ENCODE data around the gene JAM3.

Gene JAM3

DNA sequence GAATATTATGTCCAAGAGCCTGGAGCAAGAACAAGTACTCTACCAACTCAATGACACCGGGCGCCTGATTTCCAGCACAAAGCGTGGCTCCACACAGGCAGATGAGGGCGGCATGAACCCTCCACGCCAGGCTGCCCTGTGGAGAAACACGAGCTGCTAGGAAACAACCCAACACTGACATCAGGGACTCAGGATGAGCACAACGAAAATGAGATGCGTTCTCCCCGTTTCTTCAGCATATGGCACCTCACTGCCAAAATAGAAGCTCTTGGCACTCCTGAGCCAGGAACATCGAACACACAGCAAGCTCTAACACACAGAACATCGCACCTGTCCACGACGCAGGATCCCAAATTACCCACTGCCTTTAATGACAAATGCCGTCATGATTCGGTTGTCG is 86.6 kb downstream of the JAM3 start:
- no peaks in the 10 kb centered on the region for H3K4me1 ChIP-seq (ENCODE audit: control insufficient read depth, insufficient read depth, low read length)
- H3K4me2 ChIP-seq (ENCODE audit: low read length): no peak overlapping the region
- H3K9me3 ChIP-seq (replicated peaks; ENCODE audit: low read length): no peaks in the 10 kb centered on the region
- peaks cover 61% of the 10 kb centered on the region for H3K36me3 ChIP-seq (ENCODE audit: insufficient read depth, low read length)
- no peaks in the 10 kb centered on the region for H3K27me3 ChIP-seq (ENCODE audit: control insufficient read depth, insufficient read depth, low read length)
- no peak overlapping the region for H3K9ac ChIP-seq (ENCODE audit: low read depth, low read length)
- H3K4me3 ChIP-seq (ENCODE audit: low read length): no peak overlapping the region

DNA sequence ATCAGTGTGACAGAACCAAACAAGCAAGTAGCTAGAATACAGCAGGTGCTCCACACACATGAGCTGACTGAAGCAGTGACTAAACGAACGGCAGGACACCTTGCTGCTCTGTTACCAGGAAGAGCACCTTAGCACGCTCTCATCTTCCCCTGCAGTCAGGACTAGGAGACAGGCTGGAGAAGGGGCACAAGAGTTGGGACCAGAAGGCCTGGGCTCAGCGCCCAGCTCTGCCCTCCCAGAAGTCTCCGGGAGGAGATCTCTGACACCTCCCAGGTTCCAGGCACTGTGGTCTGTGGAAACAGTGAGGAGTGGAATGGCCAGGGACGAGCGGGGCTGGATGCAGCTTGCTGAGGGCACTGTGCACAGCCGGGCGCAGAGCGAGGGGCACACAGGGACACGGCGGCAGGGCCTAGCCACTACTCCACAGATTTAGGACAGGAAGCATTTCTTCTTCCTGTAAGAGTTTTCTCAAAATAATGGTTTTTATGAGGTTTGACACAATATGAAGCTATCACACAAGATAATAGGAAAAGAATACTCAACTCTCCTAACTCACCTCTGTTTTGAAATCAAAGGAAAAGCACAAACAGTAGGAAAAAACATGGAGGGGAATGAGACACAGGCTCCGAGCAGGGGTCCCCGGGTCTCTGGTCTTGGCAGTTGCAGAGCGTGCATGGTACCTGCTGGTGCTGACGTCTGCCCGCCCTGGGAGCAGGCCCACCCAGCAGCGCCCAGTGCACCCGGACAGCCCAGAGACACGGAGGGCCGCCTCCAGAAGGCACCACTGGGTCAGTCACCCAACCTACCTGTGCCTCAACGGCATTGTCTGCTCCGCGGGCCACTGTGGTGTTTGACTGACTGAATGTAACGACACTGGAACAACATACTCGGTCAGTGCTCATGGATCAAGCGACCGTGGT is 87.3 kb downstream of the JAM3 start:
- no peaks in the 10 kb centered on the region for H3K9me3 ChIP-seq (replicated peaks; ENCODE audit: low read length)
- no peaks in the 10 kb centered on the region for H3K4me1 ChIP-seq (ENCODE audit: control insufficient read depth, insufficient read depth, low read length)
- no peak overlapping the region for H3K4me2 ChIP-seq (ENCODE audit: low read length)
- no peaks in the 10 kb centered on the region for H3K27me3 ChIP-seq (ENCODE audit: control insufficient read depth, insufficient read depth, low read length)
- H3K4me3 ChIP-seq (ENCODE audit: low read length): no peak overlapping the region
- no peak overlapping the region for H3K9ac ChIP-seq (ENCODE audit: low read depth, low read length)
- peaks cover 56% of the 10 kb centered on the region for H3K36me3 ChIP-seq (ENCODE audit: insufficient read depth, low read length)

DNA sequence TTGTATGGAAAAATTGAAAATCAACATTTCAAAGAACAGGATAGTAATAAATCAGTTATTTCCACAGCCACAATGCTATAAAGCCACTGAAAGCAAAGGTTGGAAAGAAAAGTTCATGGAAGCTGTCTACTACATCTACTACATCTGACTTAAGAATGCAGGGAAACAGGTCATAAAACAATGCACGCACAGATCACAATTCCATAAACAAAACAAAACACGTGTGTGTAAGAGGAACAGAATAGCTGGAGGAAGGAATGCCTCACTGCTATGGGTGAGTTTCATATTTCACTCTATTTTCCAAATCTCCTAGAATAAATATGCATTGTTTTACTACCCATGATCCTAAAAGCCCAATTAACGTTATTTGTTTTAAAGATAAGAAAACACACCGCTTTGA is 88.6 kb downstream of the JAM3 start:
- no peak overlapping the region for H3K4me2 ChIP-seq (ENCODE audit: low read length)
- peaks cover 50% of the 10 kb centered on the region for H3K36me3 ChIP-seq (ENCODE audit: insufficient read depth, low read length)
- H3K4me1 ChIP-seq (ENCODE audit: control insufficient read depth, insufficient read depth, low read length): no peaks in the 10 kb centered on the region
- H3K27me3 ChIP-seq (ENCODE audit: control insufficient read depth, insufficient read depth, low read length): no peaks in the 10 kb centered on the region
- no peaks in the 10 kb centered on the region for H3K9me3 ChIP-seq (replicated peaks; ENCODE audit: low read length)
- no peak overlapping the region for H3K4me3 ChIP-seq (ENCODE audit: low read length)
- no peak overlapping the region for H3K9ac ChIP-seq (ENCODE audit: low read depth, low read length)

DNA sequence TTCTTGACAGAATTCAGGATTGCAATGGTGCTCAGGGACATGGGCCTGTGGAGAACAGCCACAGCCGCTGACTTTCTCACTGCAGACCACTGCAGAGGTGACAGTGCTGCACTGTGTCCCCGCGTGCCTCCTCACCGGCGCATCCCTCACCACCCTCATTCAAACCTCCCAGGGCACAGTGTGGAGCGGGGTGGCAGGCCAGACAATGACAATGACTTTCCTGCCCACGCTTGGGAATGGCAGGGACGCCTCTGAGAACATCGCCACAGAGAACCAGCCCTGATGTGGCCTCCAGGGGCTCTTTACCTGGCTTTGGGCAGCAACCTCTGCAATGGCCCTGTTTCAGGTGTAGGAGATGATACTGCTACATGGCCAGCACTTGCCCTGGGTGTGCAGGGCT is 89.2 kb downstream of the JAM3 start:
- Histone ChIP-seq H3K27me3 (ENCODE audit: control insufficient read depth, insufficient read depth, low read length) (no peaks in the 10 kb centered on the region), H3K4me3 (ENCODE audit: low read length) (no peak overlapping the region), H3K36me3 (ENCODE audit: insufficient read depth, low read length) (peaks cover 53% of the 10 kb centered on the region)

DNA sequence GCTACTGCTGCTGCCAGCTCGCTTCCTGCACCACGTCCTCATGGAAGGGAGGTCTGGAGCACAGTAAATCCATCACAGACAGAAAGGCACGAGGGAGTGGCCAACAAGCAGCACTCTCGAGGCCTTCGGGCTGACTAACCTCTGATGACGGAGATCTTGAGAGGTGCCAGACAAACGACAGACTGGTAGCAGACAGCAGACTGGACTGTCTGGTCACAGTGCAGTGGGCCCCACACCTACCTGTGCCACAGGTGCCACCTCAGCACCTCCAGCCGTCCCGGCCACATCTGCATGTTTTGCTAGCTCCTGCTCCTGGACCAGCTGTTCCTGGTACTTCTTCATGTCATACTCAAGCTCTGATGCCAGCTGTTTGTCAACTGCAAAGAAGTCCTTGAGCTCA is 90.8 kb downstream of the JAM3 start:
- no peak overlapping the region for H3K4me2 ChIP-seq (ENCODE audit: low read length)
- H3K9ac ChIP-seq (ENCODE audit: low read depth, low read length): no peak overlapping the region
- H3K36me3 ChIP-seq (ENCODE audit: insufficient read depth, low read length): peaks cover 44% of the 10 kb centered on the region
- H3K27me3 ChIP-seq (ENCODE audit: control insufficient read depth, insufficient read depth, low read length): no peaks in the 10 kb centered on the region
- no peaks in the 10 kb centered on the region for H3K9me3 ChIP-seq (replicated peaks; ENCODE audit: low read length)
- H3K4me1 ChIP-seq (ENCODE audit: control insufficient read depth, insufficient read depth, low read length): no peaks in the 10 kb centered on the region
- no peak overlapping the region for H3K4me3 ChIP-seq (ENCODE audit: low read length)

More for the DNA sequence above, 89.2 kb downstream of the JAM3 start:
- H3K4me2 ChIP-seq (ENCODE audit: low read length): no peak overlapping the region
- no peaks in the 10 kb centered on the region for H3K4me1 ChIP-seq (ENCODE audit: control insufficient read depth, insufficient read depth, low read length)
- H3K9ac ChIP-seq (ENCODE audit: low read depth, low read length): no peak overlapping the region
- H3K9me3 ChIP-seq (replicated peaks; ENCODE audit: low read length): no peaks in the 10 kb centered on the region

DNA sequence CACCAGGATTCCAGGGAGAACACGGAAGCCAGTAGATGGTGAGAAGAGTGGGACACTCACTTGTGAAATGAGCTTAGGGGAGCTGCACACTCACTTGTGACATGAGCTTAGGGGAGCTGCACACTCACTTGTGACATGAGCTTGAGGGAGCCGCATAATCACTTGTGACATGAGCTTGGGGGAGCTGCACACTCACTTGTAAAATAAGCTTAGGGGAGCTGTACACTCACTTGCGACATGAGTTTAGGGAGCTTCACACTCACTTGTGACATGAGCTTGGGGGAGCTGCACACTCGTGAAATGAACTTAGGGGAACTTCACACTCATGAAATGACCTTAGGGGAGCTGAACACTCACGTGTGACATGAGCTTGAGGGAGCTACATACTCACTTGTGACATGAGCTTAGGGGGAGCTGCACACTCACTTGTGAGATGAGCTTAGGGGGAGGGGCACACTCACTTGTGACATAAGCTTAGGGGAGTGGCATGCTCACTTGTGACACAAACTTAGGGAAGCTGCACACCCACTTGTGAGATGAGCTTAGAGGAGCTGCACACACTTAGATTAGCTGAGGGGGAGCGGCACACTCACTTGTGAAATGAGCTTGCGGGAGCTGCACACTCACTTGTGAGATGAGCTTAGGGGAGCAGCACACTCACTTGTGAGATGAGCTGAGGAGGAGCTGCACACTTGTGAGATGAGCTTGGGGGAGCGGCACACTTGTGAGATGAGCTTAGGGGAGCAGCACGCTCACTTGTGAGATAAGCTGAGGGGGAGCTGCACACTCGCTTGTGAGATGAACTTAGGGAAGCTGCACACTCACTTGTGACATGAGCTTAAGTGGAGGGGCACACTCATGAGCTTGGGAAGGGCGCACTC is 95.9 kb downstream of the JAM3 start:
- H3K9ac ChIP-seq (ENCODE audit: low read depth, low read length): no peak overlapping the region
- no peaks in the 10 kb centered on the region for H3K4me1 ChIP-seq (ENCODE audit: control insufficient read depth, insufficient read depth, low read length)
- H3K36me3 ChIP-seq (ENCODE audit: insufficient read depth, low read length): peaks cover 34% of the 10 kb centered on the region
- H3K27me3 ChIP-seq (ENCODE audit: control insufficient read depth, insufficient read depth, low read length): no peaks in the 10 kb centered on the region
- H3K4me2 ChIP-seq (ENCODE audit: low read length): no peak overlapping the region
- H3K4me3 ChIP-seq (ENCODE audit: low read length): no peak overlapping the region
- no peaks in the 10 kb centered on the region for H3K9me3 ChIP-seq (replicated peaks; ENCODE audit: low read length)

DNA sequence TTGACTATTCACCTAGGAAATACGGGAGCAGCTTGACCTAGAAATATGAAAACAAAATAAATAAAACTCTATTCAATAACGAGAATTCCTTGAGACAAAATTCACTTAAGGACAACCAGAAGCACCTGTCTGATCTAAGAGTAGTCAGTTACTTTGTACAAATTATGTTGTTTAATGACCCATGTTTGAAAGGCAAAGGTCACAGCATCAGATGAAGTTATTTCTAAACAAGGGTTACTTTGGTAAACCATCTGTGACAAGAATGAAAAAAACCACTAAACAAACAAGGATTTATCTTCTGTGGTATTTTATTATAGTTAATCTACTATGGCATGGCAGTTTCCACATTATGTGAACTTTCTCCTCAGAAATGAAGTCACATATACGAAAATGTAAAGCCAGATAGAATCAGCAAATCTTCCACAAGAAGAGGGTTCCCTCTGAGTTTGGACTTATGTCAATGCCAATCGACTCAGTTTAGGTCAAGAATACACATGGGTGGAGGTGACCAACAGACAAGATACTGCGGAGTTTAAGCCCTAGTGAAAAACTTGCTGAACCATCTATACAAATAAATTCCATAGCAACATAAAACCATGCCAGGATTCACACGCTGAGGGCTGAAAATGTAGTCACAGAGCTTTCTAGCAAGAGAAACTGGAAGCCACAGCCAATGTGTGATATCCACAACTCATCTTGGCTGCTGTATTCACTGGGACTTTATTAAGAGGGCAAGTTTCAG is 101.5 kb downstream of the JAM3 start:
- H3K4me1 ChIP-seq (ENCODE audit: control insufficient read depth, insufficient read depth, low read length): no peaks in the 10 kb centered on the region
- no peaks in the 10 kb centered on the region for H3K9me3 ChIP-seq (replicated peaks; ENCODE audit: low read length)
- no peak overlapping the region for H3K9ac ChIP-seq (ENCODE audit: low read depth, low read length)
- no peak overlapping the region for H3K4me3 ChIP-seq (ENCODE audit: low read length)
- no peak overlapping the region for H3K4me2 ChIP-seq (ENCODE audit: low read length)
- no peaks in the 10 kb centered on the region for H3K27me3 ChIP-seq (ENCODE audit: control insufficient read depth, insufficient read depth, low read length)
- peaks cover 36% of the 10 kb centered on the region for H3K36me3 ChIP-seq (ENCODE audit: insufficient read depth, low read length)

DNA sequence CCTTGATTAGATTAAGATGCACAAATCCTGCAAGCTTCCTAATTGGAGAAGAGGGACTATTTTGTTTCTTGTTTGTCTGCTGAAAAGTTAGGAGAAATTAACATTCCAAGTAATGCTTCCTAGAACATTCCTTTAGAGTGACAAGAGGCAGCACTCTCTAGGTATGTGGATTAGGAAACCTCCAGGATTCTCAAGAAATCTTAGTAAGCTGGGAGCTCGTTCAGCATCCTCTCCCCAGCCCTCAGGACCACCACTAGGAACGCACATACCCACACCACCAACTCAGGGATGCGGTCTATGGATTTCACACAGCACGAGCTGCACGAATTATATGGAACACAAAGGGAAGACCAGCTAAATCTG is 102.0 kb downstream of the JAM3 start:
- Histone ChIP-seq H3K4me2 (ENCODE audit: low read length) (no peak overlapping the region), H3K4me3 (ENCODE audit: low read length) (no peak overlapping the region), H3K9ac (ENCODE audit: low read depth, low read length) (no peak overlapping the region), H3K9me3 (replicated peaks; ENCODE audit: low read length) (no peaks in the 10 kb centered on the region), H3K27me3 (ENCODE audit: control insufficient read depth, insufficient read depth, low read length) (no peaks in the 10 kb centered on the region), H3K4me1 (ENCODE audit: control insufficient read depth, insufficient read depth, low read length) (no peaks in the 10 kb centered on the region), H3K36me3 (ENCODE audit: insufficient read depth, low read length) (peaks cover 41% of the 10 kb centered on the region)

DNA sequence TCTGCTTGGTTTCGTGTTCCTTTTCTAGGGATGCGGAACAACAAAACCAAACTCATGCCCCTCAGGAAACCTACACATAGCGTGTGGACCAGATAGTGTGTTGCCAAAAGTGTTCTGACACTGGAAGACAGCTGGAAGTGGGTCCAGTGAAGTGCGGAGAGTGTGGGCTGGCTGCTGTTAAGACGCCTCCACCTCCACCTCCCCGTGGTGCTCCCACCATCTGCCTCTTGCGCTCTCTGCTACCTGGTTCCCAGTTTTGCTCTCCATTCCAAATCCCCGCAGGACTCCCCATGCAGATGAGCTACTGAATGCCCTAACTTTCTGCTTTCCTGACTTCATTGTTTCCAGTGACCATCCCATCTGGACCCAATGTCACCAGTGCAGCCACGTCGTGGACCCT is 103.1 kb downstream of the JAM3 start:
- H3K9ac ChIP-seq (ENCODE audit: low read depth, low read length): no peak overlapping the region
- H3K36me3 ChIP-seq (ENCODE audit: insufficient read depth, low read length): peaks cover 51% of the 10 kb centered on the region
- no peaks in the 10 kb centered on the region for H3K9me3 ChIP-seq (replicated peaks; ENCODE audit: low read length)
- no peak overlapping the region for H3K4me2 ChIP-seq (ENCODE audit: low read length)
- no peak overlapping the region for H3K4me3 ChIP-seq (ENCODE audit: low read length)
- H3K4me1 ChIP-seq (ENCODE audit: control insufficient read depth, insufficient read depth, low read length): no peaks in the 10 kb centered on the region
- H3K27me3 ChIP-seq (ENCODE audit: control insufficient read depth, insufficient read depth, low read length): no peaks in the 10 kb centered on the region

DNA sequence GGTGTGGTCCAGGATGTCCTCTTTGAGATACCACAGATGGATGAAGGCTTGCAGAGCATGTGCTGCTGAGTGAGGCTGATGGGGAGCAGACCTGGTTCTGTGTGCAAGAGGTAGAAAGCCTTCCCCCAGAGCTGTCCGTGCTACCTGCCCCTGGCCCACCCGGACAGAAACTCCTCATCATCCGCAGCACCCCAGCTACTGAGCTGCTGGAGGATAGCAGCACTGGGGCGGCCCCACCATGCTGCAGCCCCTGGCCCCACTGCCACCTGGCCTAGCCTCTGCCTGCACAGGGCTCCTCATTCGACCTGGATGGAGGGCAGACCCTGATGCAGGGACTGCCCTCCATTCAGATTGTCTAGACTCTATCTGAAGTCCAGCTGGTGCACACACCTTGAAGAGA is 104.4 kb downstream of the JAM3 start:
- Histone ChIP-seq H3K4me2 (ENCODE audit: low read length) (no peak overlapping the region), H3K4me1 (ENCODE audit: control insufficient read depth, insufficient read depth, low read length) (no peaks in the 10 kb centered on the region), H3K9ac (ENCODE audit: low read depth, low read length) (no peak overlapping the region), H3K36me3 (ENCODE audit: insufficient read depth, low read length) (peaks cover 53% of the 10 kb centered on the region), H3K27me3 (ENCODE audit: control insufficient read depth, insufficient read depth, low read length) (no peaks in the 10 kb centered on the region), H3K4me3 (ENCODE audit: low read length) (no peak overlapping the region), H3K9me3 (replicated peaks; ENCODE audit: low read length) (no peaks in the 10 kb centered on the region)

DNA sequence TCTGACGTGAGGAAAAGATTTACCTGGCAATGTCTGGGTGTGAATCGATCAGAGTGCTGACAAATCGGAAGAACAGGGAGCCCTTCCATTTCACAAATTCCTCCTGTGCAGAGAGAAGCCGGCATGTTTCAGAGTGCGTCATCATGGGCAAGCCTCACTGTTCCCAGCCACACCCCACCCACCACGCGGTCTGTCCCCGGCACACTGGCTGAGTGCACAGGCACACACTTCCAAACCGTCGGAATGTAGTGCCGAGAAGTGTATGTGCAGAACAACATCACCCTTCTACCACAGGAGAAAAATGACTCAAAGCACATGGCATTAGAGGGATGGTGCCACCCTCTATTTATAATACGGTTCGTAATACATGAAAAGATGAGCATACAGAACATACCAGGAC is 107.4 kb downstream of the JAM3 start:
- no peak overlapping the region for H3K4me2 ChIP-seq (ENCODE audit: low read length)
- H3K9ac ChIP-seq (ENCODE audit: low read depth, low read length): no peak overlapping the region
- peaks cover 65% of the 10 kb centered on the region for H3K36me3 ChIP-seq (ENCODE audit: insufficient read depth, low read length)

More for the DNA sequence above, 107.4 kb downstream of the JAM3 start:
- no peaks in the 10 kb centered on the region for H3K4me1 ChIP-seq (ENCODE audit: control insufficient read depth, insufficient read depth, low read length)
- H3K27me3 ChIP-seq (ENCODE audit: control insufficient read depth, insufficient read depth, low read length): no peaks in the 10 kb centered on the region
- no peak overlapping the region for H3K4me3 ChIP-seq (ENCODE audit: low read length)
- no peaks in the 10 kb centered on the region for H3K9me3 ChIP-seq (replicated peaks; ENCODE audit: low read length)
